ENCODE results near the gene OLFM2. TPM values are rescaled to one million over a fixed set of nuclear protein-coding genes. Genes with fewer than 3 reads are reported as not detected.
"Not testable (repeated sequence)": the region's sequence is repeated elsewhere in the genome, so short reads cannot be mapped to it uniquely, and the experiment has no call there.

Gene OLFM2
- total RNA-seq, 1 donor from 2014 or later, result 0.75 TPM

- no peak for TF ChIP-seq CTCF (conservative IDR thresholded peaks at IDR 0.05; ENCODE audit: low read depth, low read length)
- no peak for DNase-seq (ENCODE audit: low read depth)
- no peak overlapping the region for H3K4me3 ChIP-seq (ENCODE audit: low read depth, low read length)
Measured at GRCh38 chr19:9935506-9936325, 599 bp downstream of the OLFM2 start.

- H3K4me3 ChIP-seq (ENCODE audit: low read depth, low read length), result no peak overlapping the region
- peak; percentile 74 for TF ChIP-seq CTCF (conservative IDR thresholded peaks at IDR 0.05; ENCODE audit: low read depth, low read length)
- no peak for DNase-seq (ENCODE audit: low read depth)
Measured at GRCh38 chr19:9934132-9934950, 2.0 kb downstream of the OLFM2 start.

GRCh38 chr19:9932835-9933234, 3.5 kb downstream of the OLFM2 start:
- TF ChIP-seq CTCF (conservative IDR thresholded peaks at IDR 0.05; ENCODE audit: low read depth, low read length), result no peak
- no peak for DNase-seq (ENCODE audit: low read depth)
- H3K4me3 ChIP-seq (ENCODE audit: low read depth, low read length), result no peak overlapping the region

- DNase-seq (ENCODE audit: low read depth), result no peak
- TF ChIP-seq CTCF (conservative IDR thresholded peaks at IDR 0.05; ENCODE audit: low read depth, low read length), result no peak
Measured at GRCh38 chr19:9931629-9932028, 4.7 kb downstream of the OLFM2 start.

GRCh38 chr19:9923440-9923839, 12.9 kb downstream of the OLFM2 start:
- TF ChIP-seq CTCF (conservative IDR thresholded peaks at IDR 0.05; ENCODE audit: low read depth, low read length), result no peak
- no peak for DNase-seq (ENCODE audit: low read depth)

More at GRCh38 chr19:9931629-9932028, 4.7 kb downstream of the OLFM2 start:
- no peak overlapping the region for H3K4me3 ChIP-seq (ENCODE audit: low read depth, low read length)

GRCh38 chr19:9922782-9923379, 13.4 kb downstream of the OLFM2 start:
- not testable (repeated sequence) for H3K4me3 ChIP-seq (ENCODE audit: low read depth, low read length); DNase-seq (ENCODE audit: low read depth)

More at GRCh38 chr19:9923440-9923839, 12.9 kb downstream of the OLFM2 start:
- H3K4me3 ChIP-seq (ENCODE audit: low read depth, low read length), result no peak overlapping the region

- H3K4me3 ChIP-seq (ENCODE audit: low read depth, low read length), result no peak overlapping the region
- DNase-seq (ENCODE audit: low read depth), result no peak
- no peak for TF ChIP-seq CTCF (conservative IDR thresholded peaks at IDR 0.05; ENCODE audit: low read depth, low read length)
Measured at GRCh38 chr19:9917321-9917720, 19.0 kb downstream of the OLFM2 start.
